Measurements from ENCODE around the gene SNX14.
"Not testable (repeated sequence)": the region's sequence is repeated elsewhere in the genome, so short reads cannot be mapped to it uniquely, and the experiment has no call there.

The SNX14 gene

GRCh38 chr6:85593438-85594196 is at the start of gene SNX14:
SNX14 (minus strand) TSS chr6:85593858; CDS start chr6:85593718, 140 bp downstream.
- DNase-seq (ENCODE audit: low read depth in 2 of 2): peak; percentile 66 to 69

- DNase-seq (ENCODE audit: low read depth in 2 of 2): peak; percentile 97 to 98
Observed at GRCh38 chr6:85642774-85643536, 49.3 kb upstream of the SNX14 start, which contains the start of gene SYNCRIP. SYNCRIP (minus strand) TSS chr6:85642886; CDS start chr6:85641439, 1,447 bp downstream.

GRCh38 chr6:85641897-85642773 is 48.5 kb upstream of the SNX14 start:
- peak; percentile 25 to 28 for DNase-seq (ENCODE audit: low read depth in 2 of 2)

GRCh38 chr6:85641522-85641896 is 47.9 kb upstream of the SNX14 start:
- peak in 1 of 2 donors; percentile 23 for DNase-seq (ENCODE audit: low read depth in 2 of 2)

- DNase-seq (ENCODE audit: low read depth in 2 of 2): no peak
Observed at GRCh38 chr6:85640821-85641220, 47.2 kb upstream of the SNX14 start.

GRCh38 chr6:85637579-85637978 is 43.9 kb upstream of the SNX14 start:
- DNase-seq (ENCODE audit: low read depth in 2 of 2): no peak

- no peak for DNase-seq (ENCODE audit: low read depth in 2 of 2)
Observed at GRCh38 chr6:85632164-85632942, 38.7 kb upstream of the SNX14 start.

GRCh38 chr6:85631117-85631516 is 37.5 kb upstream of the SNX14 start:
- not testable (repeated sequence) for DNase-seq (ENCODE audit: low read depth in 2 of 2)

GRCh38 chr6:85628353-85628752 is 34.7 kb upstream of the SNX14 start:
- no peak for DNase-seq (ENCODE audit: low read depth in 2 of 2)

GRCh38 chr6:85620308-85620707 is 26.6 kb upstream of the SNX14 start:
- no peak for DNase-seq (ENCODE audit: low read depth in 2 of 2)

- no peak for DNase-seq (ENCODE audit: low read depth in 2 of 2)
Observed at GRCh38 chr6:85614780-85615179, 21.1 kb upstream of the SNX14 start.

- DNase-seq (ENCODE audit: low read depth in 2 of 2): no peak
Observed at GRCh38 chr6:85612690-85613474, 19.2 kb upstream of the SNX14 start.

- DNase-seq (ENCODE audit: low read depth in 2 of 2): no peak
Observed at GRCh38 chr6:85610182-85610895, 16.7 kb upstream of the SNX14 start.

- no peak for DNase-seq (ENCODE audit: low read depth in 2 of 2)
Observed at GRCh38 chr6:85602100-85602499, 8.4 kb upstream of the SNX14 start.

- no peak for DNase-seq (ENCODE audit: low read depth in 2 of 2)
Observed at GRCh38 chr6:85600713-85601313, 7.2 kb upstream of the SNX14 start.

GRCh38 chr6:85594197-85594930 is 706 bp upstream of the SNX14 start:
- peak; percentile 27 to 31 for DNase-seq (ENCODE audit: low read depth in 2 of 2)

- DNase-seq (ENCODE audit: low read depth in 2 of 2): no peak
Observed at GRCh38 chr6:85592033-85592432, 1.6 kb downstream of the SNX14 start.

- no peak for DNase-seq (ENCODE audit: low read depth in 2 of 2)
Observed at GRCh38 chr6:85591207-85591606, 2.5 kb downstream of the SNX14 start.

GRCh38 chr6:85585741-85586140 is 7.9 kb downstream of the SNX14 start:
- no peak for DNase-seq (ENCODE audit: low read depth in 2 of 2)

All from stimulated activated CD4-positive, alpha-beta T cell treated with anti-CD3 and anti-CD28 coated beads, Interleukin-15, amount 100 ng/mL, for 48 hours (primary cell).